Esophagus (tissue), 2 donors: Measurements from ENCODE around the gene LARP7. TPM values are rescaled to one million over a fixed set of nuclear protein-coding genes. Genes with fewer than 3 reads are reported as not detected.
"Not testable (repeated sequence)": the region's sequence is repeated elsewhere in the genome, so short reads cannot be mapped to it uniquely, and the experiment has no call there.

Experiments
- H3K27ac ChIP-seq, 2 donors: one replicate each; pipeline ENCODE4 v1.5.1; 2013; ENCODE audit warnings: low read depth in 2 of 2, mild to moderate bottlenecking in 2 of 2, inconsistent platforms in 1 of 2, low read length in 1 of 2, moderate library complexity in 1 of 2
- H3K27me3 ChIP-seq, 2 donors: one replicate each; pipeline ENCODE4 v1.6.1; 2013; ENCODE audit warnings: low read length in 2 of 2, control low read depth in 1 of 2, mild to moderate bottlenecking in 1 of 2; ENCODE audit not compliant: insufficient read depth in 2 of 2, control insufficient read depth in 1 of 2
- H3K36me3 ChIP-seq, 2 donors: one replicate each; pipeline ENCODE4 v1.6.1; 2013; ENCODE audit warnings: low read length in 1 of 2; ENCODE audit not compliant: control insufficient read depth in 2 of 2, insufficient read depth in 2 of 2
- H3K4me1 ChIP-seq, 2 donors: one replicate each; pipeline ENCODE4 v1.6.1; 2013; ENCODE audit warnings: low read length in 1 of 2; ENCODE audit not compliant: control insufficient read depth in 2 of 2, insufficient read depth in 2 of 2
- H3K4me3 ChIP-seq, 2 donors: one replicate each; pipeline ENCODE4 v1.5.1; 2013; ENCODE audit warnings: low read length in 2 of 2, mild to moderate bottlenecking in 2 of 2, low read depth in 1 of 2, moderate library complexity in 1 of 2
- H3K9me3 ChIP-seq, 2 donors: one replicate each; pipeline ENCODE4 v1.6.1; 2013; ENCODE audit warnings: mild to moderate bottlenecking in 2 of 2, low read depth in 1 of 2, low read length in 1 of 2, moderate library complexity in 1 of 2; ENCODE audit not compliant: control insufficient read depth in 2 of 2, insufficient read depth in 1 of 2
- WGBS, 2 donors: extraction: QIAGEN DNeasy Blood & Tissue Kit; methylation state at CpG; one replicate each; pipeline ENCODE4 v1.1.7; 2013; 5-methylcytosine and 5-hydroxymethylcytosine counted together
- polyA plus RNA-seq, 2 donors: library from polyadenylated mRNA; stranded (reverse); fragments of 200-250 nt; gene quantifications; one replicate each; pipeline ENCODE4 v1.2.3, GENCODE V29; 2013
- donor health status: healthy with polysubstance abuse.
- donor health status: Bipolar disorder and iron deficiency.

LARP7 gene
- 10 to 100 TPM; 27.4 to 30.6 TPM for polyA plus RNA-seq

DNA sequence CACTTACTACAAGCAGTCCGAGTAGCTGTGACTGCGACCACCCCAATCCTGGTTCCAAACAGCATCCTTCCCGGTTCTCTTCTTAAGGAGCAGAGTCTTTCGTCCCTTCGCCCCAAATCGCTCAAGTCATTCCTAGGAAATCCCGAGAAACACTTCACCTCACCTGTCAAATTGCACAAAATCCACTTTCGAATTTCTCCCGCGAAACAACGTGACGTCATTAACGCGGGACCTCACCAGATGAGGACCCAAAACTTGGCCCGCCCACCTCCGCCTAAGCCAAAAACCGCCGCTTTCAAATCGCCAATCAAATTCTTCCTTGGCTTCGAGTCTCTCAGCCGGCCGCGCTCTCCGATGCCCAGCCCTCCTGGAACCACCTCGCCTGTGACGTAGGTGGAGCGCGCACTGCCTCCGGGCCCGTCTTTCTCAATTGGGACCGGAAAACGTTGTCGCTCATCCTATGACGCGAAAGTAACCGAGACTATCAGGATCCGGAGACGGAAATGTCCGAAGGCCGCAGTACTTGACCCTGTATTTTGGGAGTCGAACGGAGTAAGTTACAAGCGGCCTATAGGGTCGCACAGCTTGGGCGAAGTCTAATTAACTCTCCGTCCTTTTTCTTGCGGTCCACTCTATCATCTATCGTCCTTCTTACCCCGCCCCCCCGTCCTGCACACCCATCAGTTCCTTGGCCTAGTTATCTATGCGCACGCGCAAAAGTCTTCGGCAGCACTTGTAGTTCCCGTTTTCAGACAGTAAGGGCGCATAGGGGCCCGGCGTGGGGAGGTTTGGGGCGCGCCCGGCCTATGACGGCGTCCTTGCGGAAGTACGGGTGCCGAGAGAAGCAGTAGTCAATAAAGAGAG, at the start of gene LARP7, which contains the start of gene ZGRF1:
LARP7 (plus strand) TSS at position 456 of the 864 bp plus-strand sequence. CDS start 7,527 bp downstream, outside the sequence.
ZGRF1 (minus strand) TSS at position 222 of the 864 bp plus-strand sequence. CDS start 3,733 bp downstream, outside the sequence.
- no peaks in the 10 kb centered on the region for H3K27me3 ChIP-seq
- no peaks in the 10 kb centered on the region for H3K4me1 ChIP-seq
- WGBS, 2 donors, result 0% methylated on average over 66 of the region's 66 CpGs
- H3K4me3 ChIP-seq, result peak within 1 kb of the TSS; percentile 52 to 88
- no peaks in the 10 kb centered on the region for H3K9me3 ChIP-seq
- peak within 1 kb of the TSS; percentile 93 to 99 for H3K27ac ChIP-seq
- no peaks in the 10 kb centered on the region for H3K36me3 ChIP-seq

GRCh38 chr4:112589206-112589605, 47.7 kb upstream of the LARP7 start:
- Histone ChIP-seq H3K36me3 (no peaks in the 10 kb centered on the region), H3K9me3 (no peaks in the 10 kb centered on the region), H3K4me1 (no peaks in the 10 kb centered on the region), H3K27ac (no peak overlapping the region), H3K27me3 (no peaks in the 10 kb centered on the region), H3K4me3 (no peak overlapping the region)

DNA sequence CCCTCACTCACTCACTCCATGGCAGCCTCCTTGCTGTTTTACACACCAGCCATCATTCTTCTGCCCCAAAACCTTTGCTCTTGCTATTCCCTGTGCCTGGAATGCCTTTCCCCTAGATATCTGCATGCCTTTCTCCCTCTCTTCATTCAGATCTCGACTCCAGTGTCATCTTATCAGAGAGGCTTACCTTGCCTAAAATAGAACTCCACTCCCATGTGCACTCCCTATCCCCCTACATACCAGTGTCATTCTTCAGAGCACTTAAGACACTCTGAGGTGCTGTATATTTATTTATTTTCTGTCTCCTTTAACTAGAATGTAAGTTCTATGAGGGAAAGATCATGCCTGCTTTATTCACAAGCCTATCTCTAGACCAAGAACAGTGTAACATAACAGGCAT, 45.4 kb upstream of the LARP7 start:
- Histone ChIP-seq H3K4me1 (no peaks in the 10 kb centered on the region), H3K4me3 (no peak overlapping the region), H3K36me3 (no peaks in the 10 kb centered on the region), H3K9me3 (no peaks in the 10 kb centered on the region), H3K27me3 (no peaks in the 10 kb centered on the region), H3K27ac (no peak overlapping the region)
- 48 to 55% methylated on average over 1 of the region's 1 CpG for WGBS, 2 donors

- no peak overlapping the region for H3K4me3 ChIP-seq
- no peaks in the 10 kb centered on the region for H3K27me3 ChIP-seq
- H3K36me3 ChIP-seq, result no peaks in the 10 kb centered on the region
- H3K4me1 ChIP-seq, result no peaks in the 10 kb centered on the region
- no peak overlapping the region for H3K27ac ChIP-seq
- no peaks in the 10 kb centered on the region for H3K9me3 ChIP-seq
These were observed 44.2 kb upstream of the LARP7 start for GRCh38 chr4:112592717-112593116.

DNA sequence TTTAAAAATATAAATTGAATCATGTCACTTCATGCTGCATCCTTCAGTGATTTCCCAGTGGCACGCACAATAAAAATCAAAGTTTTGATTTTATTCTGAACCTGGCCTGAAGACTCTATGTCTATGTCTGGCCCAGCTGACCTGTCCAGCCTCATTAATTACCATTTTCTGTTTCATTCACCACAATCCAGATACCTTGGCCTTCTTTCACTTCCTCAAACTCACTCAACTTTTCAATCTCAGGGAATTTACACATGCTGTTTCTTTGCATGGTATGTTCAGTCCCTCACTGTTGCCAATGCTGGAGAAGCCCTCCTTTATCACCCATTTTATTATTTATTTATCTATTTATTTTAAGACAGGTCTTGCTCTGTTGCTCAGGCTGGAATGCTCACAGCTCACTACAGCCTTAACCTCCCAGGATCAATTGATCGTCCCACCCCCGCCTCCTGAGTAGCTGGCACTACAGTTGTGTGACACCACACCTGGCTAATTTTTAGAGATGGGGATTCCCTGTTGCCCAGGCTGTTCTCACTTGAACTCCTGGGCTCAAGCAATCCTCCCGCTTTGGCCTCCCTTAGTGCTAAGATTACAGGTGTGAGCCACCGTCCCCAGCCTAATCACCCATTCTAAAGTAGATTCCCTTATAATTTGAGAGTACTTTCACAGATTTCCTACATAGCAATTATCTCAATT, 43.4 kb upstream of the LARP7 start:
- H3K9me3 ChIP-seq, result no peaks in the 10 kb centered on the region

GRCh38 chr4:112594993-112595392, 42.0 kb upstream of the LARP7 start:
- Histone ChIP-seq H3K4me1 (no peaks in the 10 kb centered on the region), H3K36me3 (no peaks in the 10 kb centered on the region), H3K27me3 (no peaks in the 10 kb centered on the region), H3K9me3 (no peaks in the 10 kb centered on the region), H3K27ac (no peak overlapping the region), H3K4me3 (no peak overlapping the region)
- 92 to 93% methylated on average over 1 of the region's 1 CpG for WGBS, 2 donors

More for the DNA sequence above, 43.4 kb upstream of the LARP7 start:
- no peak overlapping the region for H3K27ac ChIP-seq
- no peak overlapping the region for H3K4me3 ChIP-seq
- WGBS, 2 donors, result 95 to 96% methylated on average over 5 of the region's 5 CpGs
- H3K4me1 ChIP-seq, result no peaks in the 10 kb centered on the region
- no peaks in the 10 kb centered on the region for H3K27me3 ChIP-seq
- H3K36me3 ChIP-seq, result no peaks in the 10 kb centered on the region

GRCh38 chr4:112604589-112604988, 32.4 kb upstream of the LARP7 start:
- no peaks in the 10 kb centered on the region for H3K9me3 ChIP-seq
- H3K4me3 ChIP-seq, result no peak overlapping the region
- H3K4me1 ChIP-seq, result no peaks in the 10 kb centered on the region
- H3K27me3 ChIP-seq, result no peaks in the 10 kb centered on the region
- H3K27ac ChIP-seq, result no peak overlapping the region
- no peaks in the 10 kb centered on the region for H3K36me3 ChIP-seq

GRCh38 chr4:112612814-112613213, 24.1 kb upstream of the LARP7 start:
- not testable (repeated sequence) for H3K27me3 ChIP-seq, H3K36me3 ChIP-seq, H3K4me1 ChIP-seq, H3K27ac ChIP-seq, H3K4me3 ChIP-seq, H3K9me3 ChIP-seq
- WGBS, 2 donors, result 54 to 60% methylated on average over 2 of the region's 2 CpGs

DNA sequence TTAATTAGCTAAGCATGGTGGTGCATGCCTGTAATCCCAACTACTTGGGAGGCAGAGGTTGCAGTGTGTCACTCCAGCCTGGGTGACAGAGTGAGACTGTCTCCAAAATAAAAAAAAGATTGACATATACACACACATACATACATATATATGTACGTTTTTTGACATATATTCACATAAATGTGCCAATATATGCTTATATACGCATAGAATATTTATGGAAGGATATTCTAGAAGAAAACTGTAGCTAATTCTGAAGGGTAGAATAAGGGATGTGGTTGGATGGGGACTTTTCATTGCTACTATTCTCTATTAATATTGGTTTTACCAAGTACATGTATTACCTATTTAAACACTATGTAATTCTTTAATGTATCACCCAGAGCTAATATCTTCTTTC, 20.0 kb upstream of the LARP7 start:
- no peaks in the 10 kb centered on the region for H3K4me1 ChIP-seq
- H3K27ac ChIP-seq, result no peak overlapping the region
- WGBS, 2 donors, result 91 to 98% methylated on average over 2 of the region's 2 CpGs
- H3K9me3 ChIP-seq, result no peaks in the 10 kb centered on the region
- no peak overlapping the region for H3K4me3 ChIP-seq
- no peaks in the 10 kb centered on the region for H3K27me3 ChIP-seq
- H3K36me3 ChIP-seq, result no peaks in the 10 kb centered on the region
